Transverse colon (tissue), 3 donors: ENCODE results near the gene SUGCT.

Source experiments
- EP300 ChIP-seq: sonication (generic); formaldehyde crosslinking; IDR thresholded peaks from one replicate; pipeline ENCODE4 v1.6.1; 2017; ENCODE audit warnings: antibody characterized with exemption, low read depth
- POLR2A ChIP-seq: fragments of 450-650 bp; IDR thresholded peaks from one replicate; pipeline ENCODE4 v1.6.1; 2016; ENCODE audit warnings: antibody characterized with exemption, mild to moderate bottlenecking, moderate library complexity
- TF ChIP-seq, protein P1 (sequence below), 5 experiments: fragments of 200-600 bp in 3 of 5; fragments of 450-650 bp in 2 of 5; sonication (generic) in 3 of 5; IDR thresholded peaks; 1 replicate in 2 of 5; 2 replicates in 3 of 5; pipeline ENCODE4 v1.5.1; 2016 to 2017; ENCODE audit warnings: antibody characterized with exemption in 5 of 5, inconsistent platforms in 3 of 5, mild to moderate bottlenecking in 2 of 5, moderate library complexity in 1 of 5

DNA sequence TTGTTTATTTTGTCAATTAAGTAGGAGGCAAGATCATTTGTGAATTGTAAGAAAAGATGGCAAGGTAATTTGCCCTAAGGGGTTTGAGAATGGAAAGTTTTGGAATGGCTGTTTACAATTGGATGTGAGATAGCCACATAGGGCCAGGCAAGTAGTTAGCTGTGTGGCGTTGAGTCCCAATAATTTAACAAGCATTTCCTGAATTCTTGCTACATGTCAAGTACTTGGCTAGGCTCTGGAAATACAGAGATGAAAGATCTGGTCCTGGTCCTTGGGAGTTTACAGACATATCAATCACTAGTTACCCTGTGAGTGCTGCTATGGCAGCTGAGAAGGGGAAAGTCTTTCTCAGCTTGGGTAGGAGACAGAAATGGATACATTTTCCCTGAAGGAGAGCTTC is 401.6 kb downstream of the SUGCT start:
- TF ChIP-seq, protein P1, sequence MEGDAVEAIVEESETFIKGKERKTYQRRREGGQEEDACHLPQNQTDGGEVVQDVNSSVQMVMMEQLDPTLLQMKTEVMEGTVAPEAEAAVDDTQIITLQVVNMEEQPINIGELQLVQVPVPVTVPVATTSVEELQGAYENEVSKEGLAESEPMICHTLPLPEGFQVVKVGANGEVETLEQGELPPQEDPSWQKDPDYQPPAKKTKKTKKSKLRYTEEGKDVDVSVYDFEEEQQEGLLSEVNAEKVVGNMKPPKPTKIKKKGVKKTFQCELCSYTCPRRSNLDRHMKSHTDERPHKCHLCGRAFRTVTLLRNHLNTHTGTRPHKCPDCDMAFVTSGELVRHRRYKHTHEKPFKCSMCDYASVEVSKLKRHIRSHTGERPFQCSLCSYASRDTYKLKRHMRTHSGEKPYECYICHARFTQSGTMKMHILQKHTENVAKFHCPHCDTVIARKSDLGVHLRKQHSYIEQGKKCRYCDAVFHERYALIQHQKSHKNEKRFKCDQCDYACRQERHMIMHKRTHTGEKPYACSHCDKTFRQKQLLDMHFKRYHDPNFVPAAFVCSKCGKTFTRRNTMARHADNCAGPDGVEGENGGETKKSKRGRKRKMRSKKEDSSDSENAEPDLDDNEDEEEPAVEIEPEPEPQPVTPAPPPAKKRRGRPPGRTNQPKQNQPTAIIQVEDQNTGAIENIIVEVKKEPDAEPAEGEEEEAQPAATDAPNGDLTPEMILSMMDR (IDR thresholded peaks at IDR 0.05), result no peak
- TF ChIP-seq POLR2A, result no peak
- TF ChIP-seq EP300, result no peak
